Body of pancreas (tissue), 4 donors: ENCODE results near the gene MKX.

Experiments used
- CTCF ChIP-seq, 7 experiments: fragments of 450-650 bp in 4 of 7; fragments of 200-600 bp in 3 of 7; sonication (generic) in 3 of 7; IDR thresholded peaks; one replicate each; pipeline ENCODE4 v1.5.1; 2016 to 2019; ENCODE audit warnings: antibody characterized with exemption in 7 of 7
- POLR2A ChIP-seq, 3 donors: fragments of 450-650 bp; IDR thresholded peaks; one replicate each; pipeline ENCODE4 v1.6.1; 2016; ENCODE audit warnings: antibody characterized with exemption in 3 of 3, mild to moderate bottlenecking in 2 of 3

GRCh38 chr10:27638071-27638750, 107.4 kb downstream of the MKX start:
- TF ChIP-seq POLR2A (IDR thresholded peaks at IDR 0.05) (no peak), CTCF (IDR thresholded peaks at IDR 0.05) (no peak)
